ENCODE results near the gene NDUFS8.

Gene NDUFS8

GRCh38 chr11:68035266-68035876 lies 4.9 kb downstream of the NDUFS8 start:
- TF ChIP-seq NFIC (IDR thresholded peaks at IDR 0.05) = no peak
- TF ChIP-seq, protein P1, sequence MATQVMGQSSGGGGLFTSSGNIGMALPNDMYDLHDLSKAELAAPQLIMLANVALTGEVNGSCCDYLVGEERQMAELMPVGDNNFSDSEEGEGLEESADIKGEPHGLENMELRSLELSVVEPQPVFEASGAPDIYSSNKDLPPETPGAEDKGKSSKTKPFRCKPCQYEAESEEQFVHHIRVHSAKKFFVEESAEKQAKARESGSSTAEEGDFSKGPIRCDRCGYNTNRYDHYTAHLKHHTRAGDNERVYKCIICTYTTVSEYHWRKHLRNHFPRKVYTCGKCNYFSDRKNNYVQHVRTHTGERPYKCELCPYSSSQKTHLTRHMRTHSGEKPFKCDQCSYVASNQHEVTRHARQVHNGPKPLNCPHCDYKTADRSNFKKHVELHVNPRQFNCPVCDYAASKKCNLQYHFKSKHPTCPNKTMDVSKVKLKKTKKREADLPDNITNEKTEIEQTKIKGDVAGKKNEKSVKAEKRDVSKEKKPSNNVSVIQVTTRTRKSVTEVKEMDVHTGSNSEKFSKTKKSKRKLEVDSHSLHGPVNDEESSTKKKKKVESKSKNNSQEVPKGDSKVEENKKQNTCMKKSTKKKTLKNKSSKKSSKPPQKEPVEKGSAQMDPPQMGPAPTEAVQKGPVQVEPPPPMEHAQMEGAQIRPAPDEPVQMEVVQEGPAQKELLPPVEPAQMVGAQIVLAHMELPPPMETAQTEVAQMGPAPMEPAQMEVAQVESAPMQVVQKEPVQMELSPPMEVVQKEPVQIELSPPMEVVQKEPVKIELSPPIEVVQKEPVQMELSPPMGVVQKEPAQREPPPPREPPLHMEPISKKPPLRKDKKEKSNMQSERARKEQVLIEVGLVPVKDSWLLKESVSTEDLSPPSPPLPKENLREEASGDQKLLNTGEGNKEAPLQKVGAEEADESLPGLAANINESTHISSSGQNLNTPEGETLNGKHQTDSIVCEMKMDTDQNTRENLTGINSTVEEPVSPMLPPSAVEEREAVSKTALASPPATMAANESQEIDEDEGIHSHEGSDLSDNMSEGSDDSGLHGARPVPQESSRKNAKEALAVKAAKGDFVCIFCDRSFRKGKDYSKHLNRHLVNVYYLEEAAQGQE (IDR thresholded peaks at IDR 0.05; ENCODE audit: low read depth) = no peak
- no peak for TF ChIP-seq ZBTB7A (IDR thresholded peaks at IDR 0.05; ENCODE audit: low read depth)
- TF ChIP-seq TCF12 (IDR thresholded peaks at IDR 0.05; ENCODE audit: low read depth) = no peak
- TF ChIP-seq RAD21 (IDR thresholded peaks at IDR 0.05; ENCODE audit: low read depth) = no peak
- TF ChIP-seq, protein P2, sequence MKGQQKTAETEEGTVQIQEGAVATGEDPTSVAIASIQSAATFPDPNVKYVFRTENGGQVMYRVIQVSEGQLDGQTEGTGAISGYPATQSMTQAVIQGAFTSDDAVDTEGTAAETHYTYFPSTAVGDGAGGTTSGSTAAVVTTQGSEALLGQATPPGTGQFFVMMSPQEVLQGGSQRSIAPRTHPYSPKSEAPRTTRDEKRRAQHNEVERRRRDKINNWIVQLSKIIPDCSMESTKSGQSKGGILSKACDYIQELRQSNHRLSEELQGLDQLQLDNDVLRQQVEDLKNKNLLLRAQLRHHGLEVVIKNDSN (IDR thresholded peaks at IDR 0.05) = no peak
- no peak for TF ChIP-seq CREB1 (IDR thresholded peaks at IDR 0.05; ENCODE audit: low read depth)
- no peak for TF ChIP-seq TAF1 (IDR thresholded peaks at IDR 0.05; ENCODE audit: low read depth)
- no peak for TF ChIP-seq MAX (IDR thresholded peaks at IDR 0.05)

- TF ChIP-seq TEAD4 (IDR thresholded peaks at IDR 0.05) (no peak), MAX (IDR thresholded peaks at IDR 0.05) (no peak), FOXM1 (IDR thresholded peaks at IDR 0.05; ENCODE audit: borderline replicate concordance, low read depth) (no peak), EP300 (IDR thresholded peaks at IDR 0.05; ENCODE audit: borderline replicate concordance) (no peak), RAD21 (IDR thresholded peaks at IDR 0.05; ENCODE audit: low read depth) (no peak), ZBTB7A (IDR thresholded peaks at IDR 0.05; ENCODE audit: low read depth) (no peak), CREB1 (IDR thresholded peaks at IDR 0.05; ENCODE audit: low read depth) (no peak), EGR1 (IDR thresholded peaks at IDR 0.05) (no peak)
- TF ChIP-seq, protein P2 (IDR thresholded peaks at IDR 0.05) = no peak
- TF ChIP-seq, protein P1 (IDR thresholded peaks at IDR 0.05; ENCODE audit: low read depth) = no peak
These were observed 5.7 kb downstream of the NDUFS8 start for GRCh38 chr11:68036141-68036716.

DNA sequence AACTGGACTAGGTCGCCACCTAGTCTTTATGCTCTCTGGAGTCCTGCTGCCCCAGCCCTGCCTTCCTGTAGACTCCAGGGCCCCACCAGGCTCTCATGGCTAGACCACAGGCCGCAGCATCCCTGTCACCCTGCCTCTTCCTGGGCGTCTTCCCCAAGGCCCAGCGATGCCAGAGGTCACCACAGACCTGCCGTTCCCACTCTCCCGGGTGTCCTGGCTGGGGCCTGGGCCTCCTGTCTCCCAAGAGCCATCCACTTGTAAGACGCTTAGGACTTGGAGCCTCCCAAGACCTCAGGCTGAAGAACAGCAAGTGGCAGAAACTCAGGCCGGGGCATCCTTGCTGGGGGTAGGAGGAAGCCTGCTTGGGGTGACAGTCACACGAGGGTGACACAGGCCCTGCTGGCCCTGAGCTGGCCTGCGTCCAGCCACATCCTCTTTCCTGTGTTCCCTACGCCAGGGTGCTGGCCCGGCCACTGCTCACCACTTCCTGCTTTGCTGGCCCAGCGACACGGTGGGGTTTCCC lies 6.3 kb downstream of the NDUFS8 start:
- TF ChIP-seq RAD21 (IDR thresholded peaks at IDR 0.05; ENCODE audit: low read depth) = no peak

DNA sequence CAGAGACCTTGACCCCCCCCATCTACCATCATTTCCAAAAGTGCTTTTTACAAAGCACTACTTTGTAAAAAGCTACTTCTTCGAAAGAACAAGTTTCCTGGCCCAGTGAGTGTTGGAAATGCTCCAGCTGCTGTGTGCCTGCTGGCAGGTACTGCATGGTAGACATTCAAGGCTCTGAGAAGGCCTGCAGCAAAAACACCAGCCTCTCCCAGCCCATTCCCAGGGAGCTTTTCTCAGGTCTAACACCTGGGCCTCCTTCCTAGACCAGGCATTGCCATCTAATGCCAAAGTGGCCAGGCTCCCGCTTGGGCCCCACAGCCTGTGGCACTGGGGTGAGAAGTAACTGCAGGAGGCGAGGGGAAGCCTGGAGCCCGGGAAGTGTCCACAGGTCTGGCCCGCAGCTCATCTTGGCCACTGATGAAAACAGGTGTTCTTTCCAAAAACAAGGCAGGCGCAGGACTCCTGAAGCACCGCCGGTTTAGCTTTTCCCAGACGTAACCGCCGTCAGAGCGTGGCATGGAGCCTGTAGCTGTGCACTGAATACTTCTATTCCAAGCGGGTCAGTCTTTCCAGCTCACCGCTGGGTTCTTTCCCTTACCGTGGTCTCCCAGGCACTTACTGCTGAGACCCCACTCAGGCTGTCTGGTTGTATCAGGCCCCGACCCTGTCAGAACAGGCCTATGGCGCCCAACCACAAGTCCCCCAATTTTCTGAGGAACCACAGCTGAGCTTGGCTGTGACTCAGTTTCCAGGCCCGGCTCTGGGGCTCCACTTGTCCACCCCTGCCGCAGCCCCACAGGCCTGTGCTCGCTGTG lies 7.1 kb downstream of the NDUFS8 start:
- TF ChIP-seq RAD21 (IDR thresholded peaks at IDR 0.05; ENCODE audit: low read depth) (no peak), TCF12 (IDR thresholded peaks at IDR 0.05; ENCODE audit: low read depth) (no peak), YY1 (IDR thresholded peaks at IDR 0.05; ENCODE audit: low read depth) (no peak), ZBTB7A (IDR thresholded peaks at IDR 0.05; ENCODE audit: low read depth) (no peak), FOXM1 (IDR thresholded peaks at IDR 0.05; ENCODE audit: borderline replicate concordance, low read depth) (no peak), EGR1 (IDR thresholded peaks at IDR 0.05) (no peak), MAX (IDR thresholded peaks at IDR 0.05) (no peak), EP300 (IDR thresholded peaks at IDR 0.05; ENCODE audit: borderline replicate concordance) (no peak), CEBPB (IDR thresholded peaks at IDR 0.05) (no peak), NFIC (IDR thresholded peaks at IDR 0.05) (no peak)
- TF ChIP-seq, protein P1 (IDR thresholded peaks at IDR 0.05; ENCODE audit: low read depth) = no peak
- TF ChIP-seq, protein P2 (IDR thresholded peaks at IDR 0.05) = no peak
